Right lung (tissue), 5 donors: ENCODE data around the gene CCR8. TPM values are rescaled to one million over a fixed set of nuclear protein-coding genes. Genes with fewer than 3 reads are reported as not detected.

Experiments used
- polyA plus RNA-seq, 5 donors: library from polyadenylated mRNA; unstranded; fragments of 120-200 nt; gene quantifications; one replicate each; pipeline versions ENCODE4 v1.2.1 to v1.2.3, GENCODE V29; 2013; ENCODE audit warnings: inconsistent platforms in 1 of 5, low replicate concordance in 1 of 5; ENCODE audit not compliant: insufficient read length in 5 of 5, insufficient read depth in 1 of 5

Gene CCR8
- polyA plus RNA-seq, 5 donors = not detected

Other genes starting within 250 kb of the CCR8 start
- gene GORASP1, start 222.1 kb upstream of the CCR8 start, polyA plus RNA-seq = 10 to 100 TPM; 52.8 to 72.8 (median 71.8) TPM
- 10 to 100 TPM; 10.5 to 19.0 (median 15.6) TPM for gene TTC21A, start 222.0 kb upstream of the CCR8 start, polyA plus RNA-seq
- 10 to 100 TPM in 2 of 5 donors, 1 to 10 TPM in 3; 6.8 to 17.2 (median 9.9) TPM for gene CSRNP1, start 176.1 kb upstream of the CCR8 start, polyA plus RNA-seq
- 1 to 10 TPM in 1 of 5 donors, under 1 TPM in 4; 0.08 to 6.5 (median 0.09) TPM for gene XIRP1, start 137.1 kb upstream of the CCR8 start, polyA plus RNA-seq
- gene CX3CR1, start 49.7 kb upstream of the CCR8 start, polyA plus RNA-seq = 1 to 10 TPM; 2.1 to 5.4 (median 4.0) TPM
- gene SLC25A38, start 53.7 kb downstream of the CCR8 start, polyA plus RNA-seq = 10 to 100 TPM; 35.7 to 44.0 (median 38.8) TPM
- gene RPSA, start 77.0 kb downstream of the CCR8 start, polyA plus RNA-seq = 1,000 to 10,000 TPM; 1,704 to 2,078 (median 2,000) TPM
- gene MOBP, start 138.0 kb downstream of the CCR8 start, polyA plus RNA-seq = under 1 TPM; 0.16 to 0.60 (median 0.26) TPM